Measurements from ENCODE around the gene ANKRD11. TPM values are rescaled to one million over a fixed set of nuclear protein-coding genes. Genes with fewer than 3 reads are reported as not detected.

ANKRD11 gene
- polyA plus RNA-seq, 3 donors = 3.2 to 62.4 (median 5.4) TPM

DNA sequence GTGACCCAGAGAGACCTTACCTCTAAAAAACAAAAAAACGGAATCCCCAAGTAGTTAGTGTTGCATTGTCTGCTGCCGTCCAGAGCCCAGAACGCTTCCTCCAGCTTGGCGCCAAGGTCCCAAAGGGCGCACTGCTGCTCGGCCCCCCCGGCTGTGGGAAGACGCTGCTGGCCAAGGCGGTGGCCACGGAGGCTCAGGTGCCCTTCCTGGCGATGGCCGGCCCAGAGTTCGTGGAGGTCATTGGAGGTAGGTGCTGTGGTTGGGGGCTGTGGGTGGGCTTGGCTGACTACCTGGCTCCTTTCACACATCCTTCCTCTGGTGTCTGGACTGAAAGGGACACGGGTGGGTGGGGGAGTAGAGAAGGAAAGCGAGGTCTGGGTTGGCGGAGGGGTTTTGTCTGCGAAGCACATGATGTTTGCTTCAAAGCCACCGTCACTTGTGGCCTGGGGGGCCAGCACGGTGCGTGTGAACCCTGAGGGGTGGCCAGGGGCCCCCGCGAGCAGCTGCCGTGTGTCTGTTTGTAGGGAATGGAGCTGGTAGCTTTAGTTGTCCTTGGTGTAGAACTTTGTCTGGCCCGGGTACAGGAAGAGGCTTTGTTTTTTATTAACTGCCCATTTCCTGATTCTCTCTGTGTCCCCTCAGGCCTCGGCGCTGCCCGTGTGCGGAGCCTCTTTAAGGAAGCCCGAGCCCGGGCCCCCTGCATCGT is 41.6 kb upstream of the ANKRD11 start:
- no peak overlapping the region for H3K9ac ChIP-seq (ENCODE audit: insufficient read depth, low read length, poor library complexity, severe bottlenecking)
- H3K79me2 ChIP-seq (ENCODE audit: insufficient read depth, low read length) = no peaks in the 10 kb centered on the region
- H3K27me3 Mint-ChIP-seq (ENCODE audit: low read depth in 3 of 3) = peaks cover 0 to 1% (median 0%) of the 10 kb centered on the region in 3 donors
- H3K27ac Mint-ChIP-seq = peak overlapping the region in 3 of 7 donors; percentile 42 to 70 (median 51)
- H3K4me1 ChIP-seq (ENCODE audit: control insufficient read depth in 1 of 2, insufficient read depth in 2 of 2, low read length in 2 of 2) = peaks cover 23 to 27% of the 10 kb centered on the region in 2 donors
- H3K36me3 ChIP-seq (replicated peaks in 1 of 2; ENCODE audit: control insufficient read depth in 1 of 2, insufficient read depth in 2 of 2, low read length in 2 of 2) = peaks cover 54 to 80% of the 10 kb centered on the region in 2 donors
- no peak for DNase-seq
- intact Hi-C loops (cut with micrococcal nuclease) = no loop called here
- H4K20me1 ChIP-seq (ENCODE audit: insufficient read depth, low read length) = peaks cover 14% of the 10 kb centered on the region
- H3K9me3 ChIP-seq (replicated peaks in 1 of 2; ENCODE audit: control insufficient read depth in 1 of 2, insufficient read depth in 1 of 2, low read length in 2 of 2) = no peaks in the 10 kb centered on the region
- no peak overlapping the region for H3K27ac ChIP-seq (ENCODE audit: low read depth in 1 of 2, low read length in 2 of 2)
- H3K4me2 ChIP-seq (replicated peaks; ENCODE audit: extremely low read depth, low read length, poor library complexity, severe bottlenecking) = no peak overlapping the region
- peaks cover 56 to 85% of the 10 kb centered on the region in 2 donors for H3K36me3 Mint-ChIP-seq
- no peaks in the 10 kb centered on the region for H3K27me3 ChIP-seq (ENCODE audit: control insufficient read depth in 2 of 2, insufficient read depth in 2 of 2, low read length in 2 of 2)
- no peak overlapping the region for H2AFZ ChIP-seq (ENCODE audit: insufficient read depth, low read depth, low read length, poor library complexity, severe bottlenecking)
- no peaks in the 10 kb centered on the region for H3K9me3 Mint-ChIP-seq
- H3K4me3 ChIP-seq (replicated peaks in 1 of 3; ENCODE audit: low read depth in 2 of 3, low read length in 3 of 3) = no peak overlapping the region
- no peak overlapping the region for H3K4me3 Mint-ChIP-seq
- WGBS (ENCODE audit: insufficient coverage) = 96% methylated on average over 26 of the region's 31 CpGs
- H3K4me1 Mint-ChIP-seq = peaks cover 23% of the 10 kb centered on the region
- TF ChIP-seq, protein P1, sequence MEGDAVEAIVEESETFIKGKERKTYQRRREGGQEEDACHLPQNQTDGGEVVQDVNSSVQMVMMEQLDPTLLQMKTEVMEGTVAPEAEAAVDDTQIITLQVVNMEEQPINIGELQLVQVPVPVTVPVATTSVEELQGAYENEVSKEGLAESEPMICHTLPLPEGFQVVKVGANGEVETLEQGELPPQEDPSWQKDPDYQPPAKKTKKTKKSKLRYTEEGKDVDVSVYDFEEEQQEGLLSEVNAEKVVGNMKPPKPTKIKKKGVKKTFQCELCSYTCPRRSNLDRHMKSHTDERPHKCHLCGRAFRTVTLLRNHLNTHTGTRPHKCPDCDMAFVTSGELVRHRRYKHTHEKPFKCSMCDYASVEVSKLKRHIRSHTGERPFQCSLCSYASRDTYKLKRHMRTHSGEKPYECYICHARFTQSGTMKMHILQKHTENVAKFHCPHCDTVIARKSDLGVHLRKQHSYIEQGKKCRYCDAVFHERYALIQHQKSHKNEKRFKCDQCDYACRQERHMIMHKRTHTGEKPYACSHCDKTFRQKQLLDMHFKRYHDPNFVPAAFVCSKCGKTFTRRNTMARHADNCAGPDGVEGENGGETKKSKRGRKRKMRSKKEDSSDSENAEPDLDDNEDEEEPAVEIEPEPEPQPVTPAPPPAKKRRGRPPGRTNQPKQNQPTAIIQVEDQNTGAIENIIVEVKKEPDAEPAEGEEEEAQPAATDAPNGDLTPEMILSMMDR (IDR thresholded peaks at IDR 0.05) = no peak

DNA sequence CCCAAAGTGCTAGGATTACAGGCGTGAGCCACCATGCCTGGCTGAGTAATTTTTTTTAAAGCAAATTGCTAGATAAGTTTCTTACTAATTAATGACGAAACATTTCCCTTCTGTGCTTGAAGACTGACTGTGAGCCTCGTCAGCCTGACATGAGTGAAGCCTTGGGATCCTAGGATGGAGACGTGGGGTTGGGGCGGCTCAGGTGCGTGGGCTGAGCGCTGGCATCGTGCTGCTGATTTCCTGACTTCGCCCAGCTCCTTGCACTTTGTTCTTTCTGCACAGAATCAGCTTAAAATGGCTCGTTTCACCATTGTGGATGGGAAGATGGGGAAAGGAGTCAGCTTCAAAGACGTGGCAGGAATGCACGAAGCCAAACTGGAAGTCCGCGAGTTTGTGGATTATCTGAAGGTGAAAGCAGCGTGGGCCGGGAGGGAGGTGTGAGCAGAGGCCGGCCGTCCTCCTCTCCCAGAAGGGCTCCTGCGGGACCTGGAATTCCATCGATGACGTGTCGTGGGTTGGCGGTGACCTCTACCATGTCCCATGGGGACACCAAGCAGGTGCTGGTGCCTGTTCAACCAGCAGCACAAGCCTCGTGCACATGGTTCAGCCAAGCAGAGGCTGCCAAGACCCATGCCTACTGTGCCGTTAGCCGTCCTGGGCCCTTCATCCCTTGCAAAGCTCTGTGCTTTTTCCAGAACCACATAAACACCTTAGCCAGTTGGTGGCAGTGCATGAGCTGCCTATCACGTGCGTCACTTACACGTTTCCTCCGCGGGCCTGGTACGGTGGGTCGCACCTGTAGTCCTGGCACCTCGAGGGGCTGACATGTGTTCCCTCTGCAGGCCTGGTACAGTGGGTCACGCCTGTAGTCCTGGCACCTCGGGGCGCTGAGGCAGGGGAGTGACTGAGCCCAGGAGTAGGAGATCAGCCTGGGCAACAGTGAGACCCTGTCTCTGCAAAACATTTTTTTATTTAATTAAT is 40.3 kb upstream of the ANKRD11 start:
- Mint-ChIP-seq H3K4me3 (no peak overlapping the region), H3K9me3 (no peaks in the 10 kb centered on the region), H3K4me1 (peaks cover 23% of the 10 kb centered on the region), H3K27me3 (ENCODE audit: low read depth in 3 of 3) (peaks cover 0 to 1% (median 0%) of the 10 kb centered on the region in 3 donors), H3K27ac (peak overlapping the region in 1 of 7 donors; percentile 15), H3K36me3 (peaks cover 61 to 87% of the 10 kb centered on the region in 2 donors)
- Histone ChIP-seq H3K4me1 (ENCODE audit: control insufficient read depth in 1 of 2, insufficient read depth in 2 of 2, low read length in 2 of 2) (peaks cover 23 to 27% of the 10 kb centered on the region in 2 donors), H3K27me3 (ENCODE audit: control insufficient read depth in 2 of 2, insufficient read depth in 2 of 2, low read length in 2 of 2) (no peaks in the 10 kb centered on the region), H2AFZ (ENCODE audit: insufficient read depth, low read depth, low read length, poor library complexity, severe bottlenecking) (no peak overlapping the region), H4K20me1 (ENCODE audit: insufficient read depth, low read length) (peaks cover 15% of the 10 kb centered on the region), H3K9ac (ENCODE audit: insufficient read depth, low read length, poor library complexity, severe bottlenecking) (no peak overlapping the region), H3K9me3 (replicated peaks in 1 of 2; ENCODE audit: control insufficient read depth in 1 of 2, insufficient read depth in 1 of 2, low read length in 2 of 2) (no peaks in the 10 kb centered on the region), H3K4me2 (replicated peaks; ENCODE audit: extremely low read depth, low read length, poor library complexity, severe bottlenecking) (no peak overlapping the region), H3K27ac (ENCODE audit: low read depth in 1 of 2, low read length in 2 of 2) (no peak overlapping the region), H3K79me2 (ENCODE audit: insufficient read depth, low read length) (no peaks in the 10 kb centered on the region), H3K4me3 (replicated peaks in 1 of 3; ENCODE audit: low read depth in 2 of 3, low read length in 3 of 3) (no peak overlapping the region), H3K36me3 (replicated peaks in 1 of 2; ENCODE audit: control insufficient read depth in 1 of 2, insufficient read depth in 2 of 2, low read length in 2 of 2) (peaks cover 59 to 85% of the 10 kb centered on the region in 2 donors)
- DNase-seq = no peak
- intact Hi-C loops (cut with micrococcal nuclease) = no loop called here
- WGBS (ENCODE audit: insufficient coverage) = 97% methylated on average over 35 of the region's 37 CpGs
- TF ChIP-seq, protein P1 (IDR thresholded peaks at IDR 0.05) = no peak

Data from CD14-positive monocyte (primary cell).